PC-9 (cell line): ENCODE results near the gene PSMG4. TPM values are rescaled to one million over a fixed set of nuclear protein-coding genes. Genes with fewer than 3 reads are reported as not detected.
A peak's percentile ranks its signal among the peaks of the same experiment; 100 is the strongest.

Source experiments
- BruUV-seq: library from RNA; stranded (reverse); fragments of 400-500 nt; replicated peaks from 2 replicates; lab custom pipeline; 2021; lab: Mats Ljungman, UMichigan
- CTCF ChIA-PET: fragments of 300-600 bp; sonication (Branson Sonifier 250); formaldehyde crosslinking; loops from one replicate; lab custom pipeline; 2022; ENCODE audit warnings: antibody characterized with exemption; lab: Charles Lee
- POLR2A ChIA-PET: fragments of 300-600 bp; sonication (Branson Sonifier 250); formaldehyde crosslinking; loops from one replicate; lab custom pipeline; 2022; ENCODE audit warnings: antibody characterized with exemption; ENCODE audit not compliant: unreplicated experiment; lab: Charles Lee
- DNase-seq, 2 experiments: peaks; one replicate each; pipeline versions ENCODE4 v3.0.0 to v3.0.0-alpha.2; 2015 to 2022; ENCODE audit warnings: mixed read lengths in 1 of 2
- H2AFZ ChIP-seq: fragments of 200-600 bp; sonication (generic); 2 replicates; pipeline ENCODE4 v1.8.1; 2017; ENCODE audit warnings: antibody characterized with exemption
- H3F3A ChIP-seq: fragments of 200-600 bp; sonication (generic); 2 replicates; pipeline ENCODE4 v1.8.1; 2017; ENCODE audit warnings: antibody characterized with exemption, mild to moderate bottlenecking, low read depth; ENCODE audit not compliant: insufficient read depth
- H3K27ac ChIP-seq: fragments of 200-600 bp; sonication (generic); 2 replicates; pipeline ENCODE4 v1.6.1; 2016; ENCODE audit warnings: mixed run types
- H3K27me3 ChIP-seq: fragments of 200-600 bp; sonication (generic); 2 replicates; pipeline ENCODE4 v1.6.1; 2016; ENCODE audit warnings: low read depth, mixed run types; ENCODE audit not compliant: insufficient read depth
- H3K36me3 ChIP-seq: fragments of 200-600 bp; sonication (generic); 2 replicates; pipeline ENCODE4 v1.6.1; 2016; ENCODE audit warnings: low read depth, mixed run types
- H3K4me1 ChIP-seq: fragments of 200-600 bp; sonication (generic); replicated peaks from 2 replicates; pipeline ENCODE4 v1.6.1; 2016; ENCODE audit warnings: mixed run types; ENCODE audit not compliant: insufficient read depth
- H3K4me2 ChIP-seq: fragments of 200-600 bp; sonication (generic); 2 replicates; pipeline ENCODE4 v1.6.1; 2017; ENCODE audit warnings: mixed run types
- H3K4me3 ChIP-seq: fragments of 200-600 bp; sonication (generic); 2 replicates; pipeline ENCODE4 v1.6.1; 2016; ENCODE audit warnings: mixed run types
- H3K79me2 ChIP-seq: fragments of 200-600 bp; sonication (generic); 2 replicates; pipeline ENCODE4 v1.6.1; 2017; ENCODE audit warnings: low read depth, mixed run types
- H3K9me2 ChIP-seq: fragments of 200-600 bp; sonication (generic); 2 replicates; pipeline ENCODE4 v1.8.1; 2017; ENCODE audit warnings: mild to moderate bottlenecking; ENCODE audit not compliant: insufficient read depth
- H3K9me3 ChIP-seq: fragments of 200-600 bp; sonication (generic); 2 replicates; pipeline ENCODE4 v1.8.1; 2016; ENCODE audit warnings: low read depth; ENCODE audit not compliant: insufficient read depth
- H4K20me1 ChIP-seq: fragments of 200-600 bp; sonication (generic); 2 replicates; pipeline ENCODE4 v1.8.1; 2017; ENCODE audit not compliant: insufficient read depth
- EZH2 ChIP-seq: fragments of 200-600 bp; sonication (generic); IDR thresholded peaks from 2 replicates; pipeline ENCODE4 v1.8.0; 2017; ENCODE audit warnings: antibody characterized with exemption, low read depth
- intact Hi-C: fragments of 100-400 bp; cut with micrococcal nuclease; formaldehyde crosslinking; loops from one replicate; pipeline ENCODE4 v1.10.0; 2022; ENCODE audit not compliant: unreplicated experiment
- total RNA-seq: library from RNA; stranded (reverse); gene quantifications from 2 replicates; pipeline ENCODE4 v1.2.3, GENCODE V29; 2021
- TF ChIP-seq, protein P1 (sequence below): fragments of 200-600 bp; sonication (generic); conservative IDR thresholded peaks from 2 replicates; pipeline ENCODE4 v1.6.1; 2017; ENCODE audit warnings: mixed run types, antibody characterized with exemption, mild to moderate bottlenecking, moderate library complexity

The PSMG4 gene
- total RNA-seq, 1 experiment from 2014 or later = 33.8 TPM

DNA sequence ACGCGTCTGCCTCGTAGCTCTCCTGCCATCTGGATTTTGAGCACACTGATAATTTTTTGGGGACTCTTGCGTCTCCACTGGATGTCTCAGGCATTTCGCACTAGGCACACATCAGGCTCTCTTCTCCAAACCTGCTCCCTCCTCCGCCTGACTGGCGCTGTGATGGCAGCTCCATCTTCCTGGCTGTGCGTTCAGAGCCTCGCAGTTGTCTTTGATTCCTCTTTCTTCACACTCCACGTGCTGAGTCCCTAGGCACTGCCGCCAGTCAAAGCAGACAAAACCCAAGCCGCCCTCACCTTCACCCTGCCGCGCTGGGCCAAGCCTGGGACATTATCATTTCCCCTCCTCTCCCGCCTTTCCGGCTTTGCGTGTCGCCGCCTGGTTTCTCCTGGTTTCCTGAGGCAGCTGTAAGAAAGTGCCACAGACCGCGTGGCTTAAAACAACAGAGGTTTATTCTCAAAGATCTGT lies 778 bp downstream of the PSMG4 start:
- intact Hi-C loops = loop anchor here (2.0 kb wide), 2 partner anchors 133 to 191 kb away; partner anchors contain the start of gene RIPK1
- Histone ChIP-seq H2AFZ (peak overlapping the region; percentile 82), H3F3A (no peaks in the 10 kb centered on the region), H3K9me3 (no peaks in the 10 kb centered on the region), H3K27ac (peak overlapping the region; percentile 23), H3K79me2 (peaks cover 35% of the 10 kb centered on the region), H3K9me2 (no peaks in the 10 kb centered on the region), H4K20me1 (no peaks in the 10 kb centered on the region; the same call in 1 of the 2 replicates), H3K36me3 (no peaks in the 10 kb centered on the region), H3K4me3 (peak overlapping the region; percentile 81), H3K4me1 (0 out of 2 replicates have a peak, but pooled peaks cover 5% of the 10 kb centered on the region), H3K27me3 (no peaks in the 10 kb centered on the region), H3K4me2 (peak overlapping the region; percentile 91)
- ChIA-PET CTCF (interaction anchor here (0.9 kb wide), 1 partner anchor 134 kb away, joined by 7 read pairs; no protein-coding TSS in a partner anchor), POLR2A (no interaction called here)
- BruUV-seq = TSS peak; percentile 24
- DNase-seq = peak in 1 of 2 experiments; percentile 25
- TF ChIP-seq, protein P1, sequence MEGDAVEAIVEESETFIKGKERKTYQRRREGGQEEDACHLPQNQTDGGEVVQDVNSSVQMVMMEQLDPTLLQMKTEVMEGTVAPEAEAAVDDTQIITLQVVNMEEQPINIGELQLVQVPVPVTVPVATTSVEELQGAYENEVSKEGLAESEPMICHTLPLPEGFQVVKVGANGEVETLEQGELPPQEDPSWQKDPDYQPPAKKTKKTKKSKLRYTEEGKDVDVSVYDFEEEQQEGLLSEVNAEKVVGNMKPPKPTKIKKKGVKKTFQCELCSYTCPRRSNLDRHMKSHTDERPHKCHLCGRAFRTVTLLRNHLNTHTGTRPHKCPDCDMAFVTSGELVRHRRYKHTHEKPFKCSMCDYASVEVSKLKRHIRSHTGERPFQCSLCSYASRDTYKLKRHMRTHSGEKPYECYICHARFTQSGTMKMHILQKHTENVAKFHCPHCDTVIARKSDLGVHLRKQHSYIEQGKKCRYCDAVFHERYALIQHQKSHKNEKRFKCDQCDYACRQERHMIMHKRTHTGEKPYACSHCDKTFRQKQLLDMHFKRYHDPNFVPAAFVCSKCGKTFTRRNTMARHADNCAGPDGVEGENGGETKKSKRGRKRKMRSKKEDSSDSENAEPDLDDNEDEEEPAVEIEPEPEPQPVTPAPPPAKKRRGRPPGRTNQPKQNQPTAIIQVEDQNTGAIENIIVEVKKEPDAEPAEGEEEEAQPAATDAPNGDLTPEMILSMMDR = no peak
- no peak for TF ChIP-seq EZH2

DNA sequence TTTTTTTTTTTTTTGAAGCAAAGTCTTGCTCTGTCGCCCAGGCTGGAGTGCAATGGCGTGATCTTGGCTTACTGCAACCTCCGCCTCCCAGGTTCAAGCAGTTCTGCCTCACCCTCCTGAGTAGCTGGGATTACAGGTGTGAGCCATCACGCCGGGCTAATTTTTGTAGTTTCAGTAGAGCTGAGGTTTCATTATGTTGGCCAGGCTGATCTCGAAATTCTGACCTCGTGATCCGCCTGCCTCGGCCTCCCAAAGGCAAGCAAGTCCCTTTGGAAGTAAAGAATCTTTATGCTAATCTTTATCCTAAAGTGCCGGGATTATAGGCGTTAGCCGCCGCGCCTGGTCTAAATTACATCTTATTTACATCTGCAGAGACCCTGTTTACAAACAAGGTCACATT lies 1.5 kb downstream of the PSMG4 start:
- Histone ChIP-seq H3K36me3 (no peaks in the 10 kb centered on the region), H3K4me1 (0 out of 2 replicates have a peak, but pooled peaks cover 5% of the 10 kb centered on the region), H3K27ac (no peak overlapping the region), H4K20me1 (no peaks in the 10 kb centered on the region; the same call in 1 of the 2 replicates), H2AFZ (no peak overlapping the region), H3K4me2 (peak overlapping the region; percentile 53), H3K9me2 (no peaks in the 10 kb centered on the region), H3K27me3 (no peaks in the 10 kb centered on the region), H3K4me3 (no peak overlapping the region), H3K79me2 (peaks cover 35% of the 10 kb centered on the region), H3K9me3 (no peaks in the 10 kb centered on the region), H3F3A (no peaks in the 10 kb centered on the region)
- POLR2A ChIA-PET = interaction anchor here (0.6 kb wide), 1 partner anchor 105 kb away, joined by 4 read pairs; no protein-coding TSS in a partner anchor
- intact Hi-C loops = no loop called here
- no peak for TF ChIP-seq EZH2
- TF ChIP-seq, protein P1 = no peak
- no TSS peak for BruUV-seq
- CTCF ChIA-PET = interaction anchor here (0.7 kb wide), 1 partner anchor 480 kb away, joined by 6 read pairs; no protein-coding TSS in a partner anchor
- no peak for DNase-seq

DNA sequence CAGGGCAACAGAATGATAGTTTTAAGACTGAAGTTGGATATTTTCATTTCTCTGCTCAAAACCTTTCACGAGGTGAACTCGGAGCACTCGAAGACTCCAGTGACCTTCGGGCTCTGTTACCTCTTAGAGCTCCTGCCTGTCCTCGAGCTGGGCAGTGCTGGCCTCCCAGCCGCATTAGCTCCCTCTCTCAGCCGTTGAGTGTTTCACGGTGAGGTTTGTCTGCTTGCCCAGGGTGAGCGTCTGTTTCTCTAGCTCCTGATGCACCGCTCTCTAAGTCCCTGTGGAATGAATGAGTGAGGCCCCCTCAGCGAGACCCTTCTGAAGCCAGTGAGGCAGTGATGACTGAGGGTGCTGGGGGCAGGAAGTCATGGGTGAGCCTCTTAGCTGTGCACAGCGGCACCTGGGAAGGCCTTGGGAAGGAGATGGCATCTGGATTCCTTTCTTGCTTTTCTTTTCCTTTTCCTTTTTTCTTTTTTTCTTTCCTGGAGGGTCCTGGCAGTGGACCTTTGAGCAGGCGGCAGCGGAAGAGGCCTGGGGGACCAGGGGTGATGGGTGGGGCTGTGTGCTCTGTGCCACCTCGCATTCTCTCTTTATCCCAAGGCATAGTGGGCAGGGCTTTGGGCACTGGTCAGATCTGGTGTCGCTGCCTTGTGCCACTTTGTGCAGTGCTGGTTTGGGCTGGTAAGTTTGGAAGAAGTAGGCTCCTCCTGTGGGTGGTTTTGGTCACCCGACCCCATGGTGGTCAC lies 2.2 kb downstream of the PSMG4 start:
- H3K4me2 ChIP-seq = peak overlapping the region; percentile 53; the same call in 1 of the 2 replicates
- no peaks in the 10 kb centered on the region for H3K36me3 ChIP-seq
- no peaks in the 10 kb centered on the region for H3K9me3 ChIP-seq
- TF ChIP-seq, protein P1 = no peak
- no peak for TF ChIP-seq EZH2
- H3K9me2 ChIP-seq = no peaks in the 10 kb centered on the region
- intact Hi-C loops = no loop called here
- no peaks in the 10 kb centered on the region for H3K27me3 ChIP-seq
- 0 out of 2 replicates have a peak, but pooled peaks cover 5% of the 10 kb centered on the region for H3K4me1 ChIP-seq
- no peak overlapping the region for H2AFZ ChIP-seq
- H3K79me2 ChIP-seq = peaks cover 35% of the 10 kb centered on the region
- POLR2A ChIA-PET = interaction anchor here (0.6 kb wide), 1 partner anchor 106 kb away, joined by 4 read pairs; no protein-coding TSS in a partner anchor
- DNase-seq = no peak
- no peak overlapping the region for H3K4me3 ChIP-seq
- CTCF ChIA-PET = interaction anchor here (0.7 kb wide), 1 partner anchor 479 kb away, joined by 6 read pairs; no protein-coding TSS in a partner anchor
- H3F3A ChIP-seq = no peaks in the 10 kb centered on the region
- BruUV-seq = no TSS peak
- no peak overlapping the region for H3K27ac ChIP-seq
- H4K20me1 ChIP-seq = no peaks in the 10 kb centered on the region; the same call in 1 of the 2 replicates
